ENCODE measurements around the gene FBXO27.

GRCh38 chr19:39067104-39067503, 34.8 kb upstream of the FBXO27 start:
- TF ChIP-seq CTCF (IDR thresholded peaks at IDR 0.05) (no peak), EP300 (IDR thresholded peaks at IDR 0.05) (no peak), BCL3 (IDR thresholded peaks at IDR 0.05) (no peak), RAD21 (conservative IDR thresholded peaks at IDR 0.05 in 1 of 2, IDR thresholded peaks at IDR 0.05 in 1 of 2) (no peak), RFX5 (IDR thresholded peaks at IDR 0.05) (no peak), POLR2A (IDR thresholded peaks at IDR 0.05; ENCODE audit: low read length) (no peak), SREBF2 (IDR thresholded peaks at IDR 0.05) (no peak), MAX (IDR thresholded peaks at IDR 0.05) (no peak), BHLHE40 (IDR thresholded peaks at IDR 0.05; ENCODE audit: low read depth, low read length) (no peak), MYC (IDR thresholded peaks at IDR 0.05; ENCODE audit: borderline replicate concordance, low read length) (no peak), POLR2AphosphoS2 (conservative IDR thresholded peaks at IDR 0.05; ENCODE audit: low read length) (no peak), FOSL2 (IDR thresholded peaks at IDR 0.05) (no peak), FOSL2 (CRISPR knock-in tag; IDR thresholded peaks at IDR 0.05) (no peak)
